Mucosa of gallbladder (tissue), 1 donor: ENCODE data around the gene METTL23. TPM values are rescaled to one million over a fixed set of nuclear protein-coding genes. Genes with fewer than 3 reads are reported as not detected.
A peak's percentile ranks its signal among the peaks of the same experiment; 100 is the strongest.
"Not testable (repeated sequence)": the region's sequence is repeated elsewhere in the genome, so short reads cannot be mapped to it uniquely, and the experiment has no call there.

Source experiments
- DNase-seq: peaks from one replicate; pipeline ENCODE4 v3.0.0-alpha.2; 2020; ENCODE audit warnings: low spot score
- total RNA-seq: library from RNA; stranded (reverse); gene quantifications from one replicate; pipeline ENCODE4 v1.2.1, GENCODE V29; 2021
- donor health status: DM: no; HTN: no; CAD: no.

The METTL23 gene
- total RNA-seq, 1 donor from 2014 or later = 35.0 TPM

- DNase-seq = no peak
Measured at GRCh38 chr17:76734080-76734840, 7.6 kb downstream of the METTL23 start.

GRCh38 chr17:76735006-76735405, 8.4 kb downstream of the METTL23 start:
- no peak for DNase-seq

GRCh38 chr17:76735586-76736348, 9.1 kb downstream of the METTL23 start:
- DNase-seq = no peak

- peak; percentile 76 for DNase-seq
Measured at GRCh38 chr17:76736349-76737081, 9.9 kb downstream of the METTL23 start.

DNA sequence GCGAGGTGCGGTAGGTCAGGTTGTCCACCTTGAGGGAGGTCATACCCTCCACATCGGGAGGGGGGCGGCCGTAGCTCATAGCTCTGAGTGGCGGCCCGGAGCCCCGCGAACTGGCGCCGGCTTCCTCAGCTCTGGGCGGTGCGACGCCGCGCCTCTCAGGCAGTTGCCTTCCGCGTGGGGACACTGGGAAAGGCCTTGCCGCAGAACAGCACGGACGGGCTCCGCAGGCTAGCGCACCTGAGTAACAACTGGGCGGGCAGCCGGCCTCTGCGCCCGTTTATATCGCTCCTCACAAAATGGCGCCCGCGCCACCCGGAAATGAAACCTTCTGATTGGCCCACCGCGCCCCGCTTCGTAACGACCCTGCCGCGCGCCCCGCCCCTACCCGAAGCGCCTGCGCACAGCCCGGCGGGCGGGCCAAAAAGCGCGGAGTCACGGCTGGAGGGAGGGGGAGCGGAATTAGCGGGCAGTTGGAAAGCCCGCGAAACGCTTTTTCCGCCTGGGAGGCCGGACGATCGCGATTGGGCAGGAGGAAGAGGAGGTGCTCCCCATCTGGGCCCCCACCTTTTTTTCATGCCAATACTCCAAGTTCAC, 10.5 kb downstream of the METTL23 start, which contains the start of gene SRSF2:
Gene SRSF2 (minus strand): TSS at position 250 of the 594 bp plus-strand sequence. CDS start 171 bp downstream, at position 79.
- DNase-seq = peak; percentile 99

- peak; percentile 92 for DNase-seq
Measured at GRCh38 chr17:76737676-76738467, 11.2 kb downstream of the METTL23 start, which contains the start of gene MFSD11. MFSD11 (plus strand) TSS chr17:76738119; CDS start chr17:76738353, 234 bp downstream.

- DNase-seq = no peak
Measured at GRCh38 chr17:76738468-76738850, 11.8 kb downstream of the METTL23 start.

- DNase-seq = not testable (repeated sequence)
Measured at GRCh38 chr17:76739568-76740115, 13.0 kb downstream of the METTL23 start.

DNA sequence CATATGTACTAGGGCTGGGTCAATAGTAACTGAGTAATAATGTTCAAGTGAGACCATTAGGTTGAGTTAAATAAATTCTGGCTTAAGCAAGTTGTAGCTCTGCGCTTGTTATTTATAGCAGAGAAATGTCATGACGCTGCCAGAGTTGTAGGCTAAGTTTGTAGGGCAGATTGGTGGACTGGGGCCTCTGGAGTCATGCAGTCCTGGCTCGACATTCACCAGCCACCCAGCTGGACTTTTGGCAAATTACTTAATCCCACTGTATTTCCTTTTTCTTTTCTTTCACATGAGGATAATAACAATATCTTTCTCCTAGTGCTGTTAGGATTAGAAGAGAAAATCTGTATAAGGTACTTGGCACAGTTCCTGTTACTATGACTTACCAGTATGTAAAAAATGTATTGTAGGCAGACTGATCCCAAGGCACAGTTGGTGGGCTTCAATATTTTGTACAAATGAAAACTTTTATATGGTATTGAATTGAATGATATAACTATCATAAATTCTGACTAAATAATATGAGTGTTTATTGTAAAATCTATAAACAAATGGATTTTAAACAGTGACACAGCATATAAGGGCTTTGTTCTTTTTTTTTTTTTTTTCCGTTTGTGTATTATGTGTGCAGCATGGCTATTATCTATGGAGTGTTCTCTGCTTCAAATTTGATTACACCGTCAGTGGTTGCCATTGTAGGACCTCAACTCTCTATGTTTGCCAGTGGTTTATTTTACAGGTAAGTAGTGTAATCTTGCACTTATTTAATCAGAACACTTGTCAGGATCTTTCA, 13.9 kb downstream of the METTL23 start:
- no peak for DNase-seq

- no peak for DNase-seq
Measured at GRCh38 chr17:76742958-76743357, 16.3 kb downstream of the METTL23 start.

DNA sequence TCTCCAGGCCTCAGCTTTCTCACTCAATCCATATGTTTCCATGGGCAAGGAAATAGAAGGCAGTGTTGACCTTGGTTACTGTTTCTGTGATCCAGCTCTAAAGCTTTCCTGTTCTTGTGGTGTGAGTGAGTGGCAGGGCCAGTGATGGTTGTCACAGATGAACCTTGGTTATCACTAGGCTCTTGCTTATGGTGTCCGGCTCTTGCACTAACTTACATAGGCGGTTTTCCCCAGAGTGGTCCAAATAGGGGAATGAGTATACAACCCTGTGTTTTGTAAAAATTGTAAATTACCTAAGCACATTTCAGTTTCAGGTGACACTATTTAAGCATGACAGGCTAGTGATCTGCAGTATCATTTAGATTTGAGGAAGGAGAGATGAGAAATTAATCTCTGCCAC, 18.1 kb downstream of the METTL23 start:
- no peak for DNase-seq

- not testable (repeated sequence) for DNase-seq
Measured at GRCh38 chr17:76745785-76746184, 19.1 kb downstream of the METTL23 start.

DNA sequence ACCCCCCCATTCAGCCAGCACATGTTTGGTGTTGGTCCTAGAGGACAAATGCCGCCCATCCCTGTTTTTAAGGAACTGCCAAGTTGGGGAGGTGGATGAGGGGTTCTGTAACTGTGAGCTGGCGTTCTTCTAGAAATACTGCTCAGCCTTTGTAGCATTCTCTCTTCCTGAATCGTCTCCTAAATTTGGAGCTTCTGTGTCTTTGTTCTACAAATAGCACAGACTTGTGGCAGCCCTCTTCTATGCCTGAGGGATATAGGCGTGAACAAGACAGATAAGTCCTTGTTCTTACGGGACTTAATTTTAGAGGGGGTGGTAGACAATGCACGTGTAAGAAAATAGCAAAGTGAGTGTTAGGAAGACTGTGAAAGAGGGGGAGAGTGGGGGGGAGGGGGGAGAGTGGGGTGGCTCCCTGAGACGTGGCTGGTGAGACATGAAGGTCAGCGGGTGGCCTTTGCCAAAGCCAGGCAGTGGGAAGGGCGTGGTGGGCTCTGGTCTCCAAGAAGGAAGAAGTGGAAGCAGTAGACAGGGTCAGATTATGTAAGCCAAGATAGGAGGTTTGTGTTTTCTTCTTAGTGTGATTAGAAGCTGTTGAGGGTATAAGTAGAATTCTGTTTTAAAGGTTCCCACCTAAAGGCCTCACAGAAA, 21.2 kb downstream of the METTL23 start:
- DNase-seq = no peak

- DNase-seq = no peak
Measured at GRCh38 chr17:76748657-76749056, 22.0 kb downstream of the METTL23 start.

DNA sequence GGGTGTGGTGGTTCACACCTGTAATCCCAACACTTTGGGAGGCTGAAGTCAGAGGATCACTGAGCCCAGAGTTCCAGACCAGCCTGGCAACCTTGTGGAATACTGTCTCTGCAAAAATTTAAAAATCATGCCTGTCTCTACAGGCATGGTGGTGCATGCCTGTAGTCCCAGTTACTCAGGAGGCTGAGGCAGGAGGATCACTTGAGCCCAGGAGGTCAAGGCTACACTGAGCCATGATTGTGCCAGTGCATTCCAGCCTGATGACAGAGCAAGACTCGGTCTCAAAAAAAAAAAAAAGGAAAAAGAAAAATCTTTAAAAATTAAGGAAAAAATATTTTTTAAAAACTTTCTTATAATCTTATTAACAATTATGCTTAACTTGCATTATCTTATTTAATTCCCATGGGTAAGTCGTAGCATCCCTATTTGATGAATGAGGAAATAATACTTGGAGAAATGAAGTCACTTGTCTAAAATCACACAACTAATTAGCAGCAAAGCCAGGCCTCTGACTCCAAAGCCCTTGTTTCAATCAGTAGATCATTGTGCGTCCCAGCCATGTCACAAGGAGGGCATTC, 24.9 kb downstream of the METTL23 start:
- no peak for DNase-seq

- no peak for DNase-seq
Measured at GRCh38 chr17:76752006-76752405, 25.4 kb downstream of the METTL23 start.

DNA sequence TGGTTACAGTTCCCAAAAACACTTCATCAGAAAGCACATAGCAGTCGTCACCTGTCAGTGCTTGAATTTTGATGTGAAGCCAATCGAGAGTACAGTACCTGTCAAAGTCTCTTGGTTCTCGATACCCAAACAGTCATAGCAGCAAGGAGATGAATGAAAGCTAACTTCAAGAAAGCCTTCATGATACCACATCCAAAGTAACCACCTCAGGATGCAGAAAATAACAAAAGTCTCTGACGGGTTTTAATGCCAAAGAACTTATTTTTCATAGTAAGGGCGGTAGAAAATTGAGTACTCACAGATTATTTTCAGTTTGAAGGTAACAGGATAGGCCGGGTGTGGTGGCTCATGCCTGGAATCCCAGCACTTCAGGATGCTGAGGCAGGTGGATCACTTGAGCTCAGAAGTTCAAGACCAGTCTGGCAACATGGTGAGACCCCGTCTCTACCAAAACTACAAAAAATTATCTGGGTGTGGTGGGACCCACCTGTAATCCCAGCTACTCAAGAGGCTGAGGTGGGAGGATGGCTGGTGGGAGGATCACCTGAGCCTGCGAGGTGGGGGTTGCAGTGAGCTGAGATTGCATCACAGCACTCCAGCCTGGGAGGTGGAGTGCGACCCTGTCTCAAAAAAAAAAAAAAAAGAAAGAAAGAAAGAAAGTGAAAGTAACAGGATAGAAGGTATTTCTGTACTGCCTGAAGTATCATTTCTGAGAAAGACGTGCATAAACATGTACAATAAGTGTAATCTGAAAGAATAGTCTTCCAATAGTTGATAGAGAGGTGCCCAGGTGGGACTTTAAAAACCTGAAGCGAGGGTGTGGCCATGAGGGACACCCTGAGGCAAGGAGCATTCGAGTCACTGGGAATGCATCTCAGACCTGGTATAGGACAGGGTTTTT, 26.7 kb downstream of the METTL23 start:
- no peak for DNase-seq

GRCh38 chr17:76755285-76755684, 28.6 kb downstream of the METTL23 start:
- DNase-seq = no peak
